ENCODE data around the gene DDX54.
"Not testable (repeated sequence)": the region's sequence is repeated elsewhere in the genome, so short reads cannot be mapped to it uniquely, and the experiment has no call there.

The DDX54 gene

GRCh38 chr12:113138826-113139225 lies 46.5 kb downstream of the DDX54 start:
- DNase-seq, result no peak

GRCh38 chr12:113137861-113138783 lies 47.2 kb downstream of the DDX54 start:
- no peak for DNase-seq

GRCh38 chr12:113136990-113137511 lies 48.2 kb downstream of the DDX54 start:
- DNase-seq, result no peak

GRCh38 chr12:113136128-113136989 lies 48.9 kb downstream of the DDX54 start:
- DNase-seq, result no peak

GRCh38 chr12:113135178-113136127 lies 49.8 kb downstream of the DDX54 start, which contains the start of gene RASAL1:
TSS of gene RASAL1 (minus strand) at chr12:113135761. CDS start at chr12:113135462, 299 bp downstream.
- DNase-seq, result no peak

GRCh38 chr12:113134521-113134951 lies 50.7 kb downstream of the DDX54 start:
- DNase-seq, result no peak

- no peak for DNase-seq
Observed at GRCh38 chr12:113134071-113134470, 51.2 kb downstream of the DDX54 start.

GRCh38 chr12:113133666-113134065 lies 51.6 kb downstream of the DDX54 start:
- DNase-seq, result no peak

- no peak for DNase-seq
Observed at GRCh38 chr12:113133036-113133435, 52.2 kb downstream of the DDX54 start.

GRCh38 chr12:113131556-113131955 lies 53.7 kb downstream of the DDX54 start:
- no peak for DNase-seq

GRCh38 chr12:113130457-113131135 lies 54.7 kb downstream of the DDX54 start:
- DNase-seq, result no peak

- no peak for DNase-seq
Observed at GRCh38 chr12:113129664-113130456, 55.4 kb downstream of the DDX54 start.

GRCh38 chr12:113128802-113129663 lies 56.2 kb downstream of the DDX54 start:
- no peak for DNase-seq

GRCh38 chr12:113127791-113128199 lies 57.5 kb downstream of the DDX54 start:
- DNase-seq, result no peak

- no peak for DNase-seq
Observed at GRCh38 chr12:113120670-113121370, 64.5 kb downstream of the DDX54 start.

- DNase-seq, result no peak
Observed at GRCh38 chr12:113119980-113120669, 65.2 kb downstream of the DDX54 start.

- DNase-seq, result no peak
Observed at GRCh38 chr12:113118142-113118541, 67.1 kb downstream of the DDX54 start.

GRCh38 chr12:113117684-113118083 lies 67.6 kb downstream of the DDX54 start:
- DNase-seq, result not testable (repeated sequence)
